Ovary (tissue), 3 donors: ENCODE results near the gene B3GALNT2.

ENCODE experiments used
- CTCF ChIP-seq, 3 donors: fragments of 450-650 bp in 2 of 3; fragments of 200-600 bp in 1 of 3; IDR thresholded peaks; one replicate each; pipeline versions ENCODE4 v1.5.1 to v1.8.0; 2016 to 2022; ENCODE audit warnings: antibody characterized with exemption in 3 of 3, mild to moderate bottlenecking in 1 of 3
- EP300 ChIP-seq: sonication (generic); formaldehyde crosslinking; IDR thresholded peaks from one replicate; pipeline ENCODE4 v1.6.1; 2017; ENCODE audit warnings: antibody characterized with exemption
- POLR2A ChIP-seq: fragments of 450-650 bp; IDR thresholded peaks from one replicate; pipeline ENCODE4 v1.6.1; 2017; ENCODE audit warnings: antibody characterized with exemption, mild to moderate bottlenecking, moderate library complexity
- donor health status: DM: no; HTN: no; CAD: no.

GRCh38 chr1:235454021-235454420 lies 50.2 kb downstream of the B3GALNT2 start:
- no peak for TF ChIP-seq CTCF (IDR thresholded peaks at IDR 0.05)
- no peak for TF ChIP-seq POLR2A
- TF ChIP-seq EP300 = no peak
